ENCODE measurements around the gene TYW1.

Gene TYW1

GRCh38 chr7:67045496-67045995 lies 48.9 kb downstream of the TYW1 start:
- TF ChIP-seq REST (IDR thresholded peaks at IDR 0.05; ENCODE audit: insufficient read depth in 1 of 2, low read depth in 2 of 2, low read length in 2 of 2) (no peak), SIN3A (IDR thresholded peaks at IDR 0.05; ENCODE audit: borderline replicate concordance, insufficient read depth, low read length) (no peak), FOXP2 (optimal IDR thresholded peaks at IDR 0.05; ENCODE audit: borderline replicate concordance, extremely low read depth, extremely low read length, insufficient read depth) (no peak), POLR2AphosphoS5 (IDR thresholded peaks at IDR 0.05; ENCODE audit: low read depth, low read length) (no peak), TAF1 (IDR thresholded peaks at IDR 0.05; ENCODE audit: borderline replicate concordance, insufficient read depth, low read length) (no peak)

- TF ChIP-seq FOXP2 (optimal IDR thresholded peaks at IDR 0.05; ENCODE audit: borderline replicate concordance, extremely low read depth, extremely low read length, insufficient read depth) = no peak
These were observed 60.0 kb downstream of the TYW1 start for GRCh38 chr7:67056683-67057082.

- TF ChIP-seq SIN3A (IDR thresholded peaks at IDR 0.05; ENCODE audit: borderline replicate concordance, insufficient read depth, low read length) = no peak
- no peak for TF ChIP-seq TAF1 (IDR thresholded peaks at IDR 0.05; ENCODE audit: borderline replicate concordance, insufficient read depth, low read length)
- TF ChIP-seq FOXP2 (optimal IDR thresholded peaks at IDR 0.05; ENCODE audit: borderline replicate concordance, extremely low read depth, extremely low read length, insufficient read depth) = no peak
- no peak for TF ChIP-seq POLR2AphosphoS5 (IDR thresholded peaks at IDR 0.05; ENCODE audit: low read depth, low read length)
- no peak for TF ChIP-seq REST (IDR thresholded peaks at IDR 0.05; ENCODE audit: insufficient read depth in 1 of 2, low read depth in 2 of 2, low read length in 2 of 2)
These were observed 104.3 kb downstream of the TYW1 start for GRCh38 chr7:67100956-67101361.

- TF ChIP-seq TAF1 (IDR thresholded peaks at IDR 0.05; ENCODE audit: borderline replicate concordance, insufficient read depth, low read length) (no peak), FOXP2 (optimal IDR thresholded peaks at IDR 0.05; ENCODE audit: borderline replicate concordance, extremely low read depth, extremely low read length, insufficient read depth) (no peak), REST (IDR thresholded peaks at IDR 0.05; ENCODE audit: insufficient read depth in 1 of 2, low read depth in 2 of 2, low read length in 2 of 2) (no peak), SIN3A (IDR thresholded peaks at IDR 0.05; ENCODE audit: borderline replicate concordance, insufficient read depth, low read length) (no peak), POLR2AphosphoS5 (IDR thresholded peaks at IDR 0.05; ENCODE audit: low read depth, low read length) (no peak)
These were observed 108.7 kb downstream of the TYW1 start for GRCh38 chr7:67105377-67105776.

- TF ChIP-seq SIN3A (IDR thresholded peaks at IDR 0.05; ENCODE audit: borderline replicate concordance, insufficient read depth, low read length) (no peak), FOXP2 (optimal IDR thresholded peaks at IDR 0.05; ENCODE audit: borderline replicate concordance, extremely low read depth, extremely low read length, insufficient read depth) (no peak), TAF1 (IDR thresholded peaks at IDR 0.05; ENCODE audit: borderline replicate concordance, insufficient read depth, low read length) (no peak)
These were observed 209.8 kb downstream of the TYW1 start for GRCh38 chr7:67206452-67206851.

- no peak for TF ChIP-seq TAF1 (IDR thresholded peaks at IDR 0.05; ENCODE audit: borderline replicate concordance, insufficient read depth, low read length)
- TF ChIP-seq SIN3A (IDR thresholded peaks at IDR 0.05; ENCODE audit: borderline replicate concordance, insufficient read depth, low read length) = no peak
- TF ChIP-seq FOXP2 (optimal IDR thresholded peaks at IDR 0.05; ENCODE audit: borderline replicate concordance, extremely low read depth, extremely low read length, insufficient read depth) = no peak
- no peak for TF ChIP-seq POLR2AphosphoS5 (IDR thresholded peaks at IDR 0.05; ENCODE audit: low read depth, low read length)
- TF ChIP-seq REST (IDR thresholded peaks at IDR 0.05; ENCODE audit: insufficient read depth in 1 of 2, low read depth in 2 of 2, low read length in 2 of 2) = no peak
These were observed 212.6 kb downstream of the TYW1 start for GRCh38 chr7:67209256-67209655.
